GM21360 (cell line): ENCODE measurements around the gene GCSAM.

Experiments used
- ATAC-seq: cut with Tn5 transposase; IDR thresholded peaks from one replicate; pipeline ENCODE4 v1.9.1; 2021; ENCODE audit warnings: mild to moderate bottlenecking, moderate library complexity; ENCODE audit not compliant: unreplicated experiment

GCSAM gene

GRCh38 chr3:112129925-112130637, 3.0 kb downstream of the GCSAM start:
- no peak for ATAC-seq

- peak; percentile 33 for ATAC-seq
Observed at GRCh38 chr3:112128843-112129727, 4.0 kb downstream of the GCSAM start.

GRCh38 chr3:112127522-112128494, 5.2 kb downstream of the GCSAM start:
- no peak for ATAC-seq

GRCh38 chr3:112126511-112126911, 6.5 kb downstream of the GCSAM start:
- no peak for ATAC-seq

- ATAC-seq = no peak
Observed at GRCh38 chr3:112124907-112125607, 8.0 kb downstream of the GCSAM start.

- ATAC-seq = no peak
Observed at GRCh38 chr3:112123548-112123947, 9.5 kb downstream of the GCSAM start.

- no peak for ATAC-seq
Observed at GRCh38 chr3:112122870-112123269, 10.2 kb downstream of the GCSAM start.

- no peak for ATAC-seq
Observed at GRCh38 chr3:112121577-112122547, 11.2 kb downstream of the GCSAM start.

- no peak for ATAC-seq
Observed at GRCh38 chr3:112119962-112120836, 12.8 kb downstream of the GCSAM start.

- ATAC-seq = no peak
Observed at GRCh38 chr3:112117841-112118571, 15.0 kb downstream of the GCSAM start.

- ATAC-seq = no peak
Observed at GRCh38 chr3:112117415-112117814, 15.6 kb downstream of the GCSAM start.

GRCh38 chr3:112116748-112117186, 16.3 kb downstream of the GCSAM start:
- ATAC-seq = no peak

GRCh38 chr3:112115806-112116383, 17.2 kb downstream of the GCSAM start:
- no peak for ATAC-seq

GRCh38 chr3:112115161-112115739, 17.8 kb downstream of the GCSAM start:
- ATAC-seq = peak; percentile 38

GRCh38 chr3:112114576-112115160, 18.4 kb downstream of the GCSAM start:
- ATAC-seq = no peak

GRCh38 chr3:112111785-112112402, 21.2 kb downstream of the GCSAM start:
- ATAC-seq = peak; percentile 47
